Measurements from ENCODE around the gene AMBP. TPM values are rescaled to one million over a fixed set of nuclear protein-coding genes. Genes with fewer than 3 reads are reported as not detected.

Gene AMBP
- total and polyA plus RNA-seq, 4 donors: 0.47 to 3.7 (median 1.6) TPM

- TF ChIP-seq CTCF (IDR thresholded peaks at IDR 0.05; ENCODE audit: control extremely low read depth, extremely low read depth): no peak
- WGBS, 2 donors: 40 to 67% methylated on average over 9 of the region's 9 CpGs
- H3K27ac ChIP-seq (ENCODE audit: low read depth in 1 of 2, low read length in 1 of 2): no peak overlapping the region
Observed at GRCh38 chr9:114119242-114120191, 41.4 kb upstream of the AMBP start.

GRCh38 chr9:114117996-114118830 is 40.1 kb upstream of the AMBP start:
- Histone ChIP-seq H3K9ac (ENCODE audit: insufficient read depth in 1 of 2, low read length in 2 of 2) (no peak overlapping the region), H3K27ac (ENCODE audit: low read depth in 1 of 2, low read length in 1 of 2) (peak overlapping the region in 1 of 2 donors; percentile 66), H3K27me3 (ENCODE audit: control insufficient read depth in 3 of 3, insufficient read depth in 3 of 3, low read length in 2 of 3) (no peaks in the 10 kb centered on the region), H3K4me1 (ENCODE audit: control insufficient read depth in 5 of 5, insufficient read depth in 5 of 5, low read length in 5 of 5) (peaks cover 0 to 43% (median 22%) of the 10 kb centered on the region in 5 donors), H3K9me3 (ENCODE audit: control insufficient read depth in 4 of 4, insufficient read depth in 3 of 4, low read length in 3 of 4) (no peaks in the 10 kb centered on the region), H3K36me3 (ENCODE audit: control insufficient read depth in 4 of 4, insufficient read depth in 4 of 4, low read length in 4 of 4) (no peaks in the 10 kb centered on the region), H3K4me3 (no peak overlapping the region)
- WGBS, 2 donors: 51 to 63% methylated on average over 21 of the region's 21 CpGs
- TF ChIP-seq CTCF (IDR thresholded peaks at IDR 0.05; ENCODE audit: control extremely low read depth, extremely low read depth): no peak
- ATAC-seq (ENCODE audit: insufficient read depth, low FRiP score) (peak; percentile 50), DNase-seq (peak; percentile 79 to 91 (median 84))

More at GRCh38 chr9:114119242-114120191, 41.4 kb upstream of the AMBP start:
- H3K9ac ChIP-seq (ENCODE audit: insufficient read depth in 1 of 2, low read length in 2 of 2): no peak overlapping the region
- no peaks in the 10 kb centered on the region for H3K36me3 ChIP-seq (ENCODE audit: control insufficient read depth in 4 of 4, insufficient read depth in 4 of 4, low read length in 4 of 4)
- peak in 1 of 3 donors; percentile 0 for DNase-seq
- ATAC-seq (ENCODE audit: insufficient read depth, low FRiP score): no peak
- peaks cover 0 to 48% (median 19%) of the 10 kb centered on the region in 5 donors for H3K4me1 ChIP-seq (ENCODE audit: control insufficient read depth in 5 of 5, insufficient read depth in 5 of 5, low read length in 5 of 5)
- H3K27me3 ChIP-seq (ENCODE audit: control insufficient read depth in 3 of 3, insufficient read depth in 3 of 3, low read length in 2 of 3): no peaks in the 10 kb centered on the region
- H3K4me3 ChIP-seq: no peak overlapping the region
- H3K9me3 ChIP-seq (ENCODE audit: control insufficient read depth in 4 of 4, insufficient read depth in 3 of 4, low read length in 3 of 4): no peaks in the 10 kb centered on the region

- TF ChIP-seq CTCF (IDR thresholded peaks at IDR 0.05; ENCODE audit: control extremely low read depth, extremely low read depth): no peak
- peak in 1 of 3 donors; percentile 8 for DNase-seq
- no peaks in the 10 kb centered on the region for H3K36me3 ChIP-seq (ENCODE audit: control insufficient read depth in 4 of 4, insufficient read depth in 4 of 4, low read length in 4 of 4)
- ATAC-seq (ENCODE audit: insufficient read depth, low FRiP score): no peak
- H3K27ac ChIP-seq (ENCODE audit: low read depth in 1 of 2, low read length in 1 of 2): no peak overlapping the region
- no peaks in the 10 kb centered on the region for H3K27me3 ChIP-seq (ENCODE audit: control insufficient read depth in 3 of 3, insufficient read depth in 3 of 3, low read length in 2 of 3)
- WGBS, 2 donors: 82 to 88% methylated on average over 7 of the region's 7 CpGs
- no peak overlapping the region for H3K4me3 ChIP-seq
- H3K4me1 ChIP-seq (ENCODE audit: control insufficient read depth in 5 of 5, insufficient read depth in 5 of 5, low read length in 5 of 5): peaks cover 0 to 45% (median 22%) of the 10 kb centered on the region in 5 donors
- H3K9ac ChIP-seq (ENCODE audit: insufficient read depth in 1 of 2, low read length in 2 of 2): no peak overlapping the region
- H3K9me3 ChIP-seq (ENCODE audit: control insufficient read depth in 4 of 4, insufficient read depth in 3 of 4, low read length in 3 of 4): no peaks in the 10 kb centered on the region
Observed at GRCh38 chr9:114117614-114117995, 39.5 kb upstream of the AMBP start.
